B cell (primary cell): ENCODE results near the gene RSPRY1. TPM values are rescaled to one million over a fixed set of nuclear protein-coding genes. Genes with fewer than 3 reads are reported as not detected.

ENCODE experiments used
- ATAC-seq: fragments of 200-7000 bp; cut with Tn5 transposase; one replicate; pipeline ENCODE4 v1.10.0; 2021; ENCODE audit warnings: low read depth, mild to moderate bottlenecking, moderate number of reproducible peaks, moderate library complexity
- CTCF ChIA-PET: fragments of 350-600 bp; sonication (Branson Sonifier 250); formaldehyde crosslinking; loops from one replicate; lab custom pipeline; 2021; ENCODE audit warnings: antibody characterized with exemption, inconsistent platforms; lab: Charles Lee
- POLR2A ChIA-PET: fragments of 350-600 bp; sonication (Branson Sonifier 250); formaldehyde crosslinking; loops from one replicate; lab custom pipeline; 2021; ENCODE audit warnings: antibody characterized with exemption; lab: Charles Lee
- DNase-seq: peaks from one replicate; pipeline ENCODE4 v3.0.0; 2013
- H2AFZ ChIP-seq: 2 replicates; pipeline ENCODE4 v1.6.1; 2012; ENCODE audit warnings: mild to moderate bottlenecking, low read depth, low read length; ENCODE audit not compliant: insufficient read depth, poor library complexity, severe bottlenecking
- H3K27ac ChIP-seq, 2 donors: 1 replicate in 1 of 2; 2 replicates in 1 of 2; pipeline ENCODE4 v1.5.1; 2012 to 2013; ENCODE audit warnings: low read length in 2 of 2, mild to moderate bottlenecking in 2 of 2, moderate library complexity in 1 of 2
- H3K27me3 ChIP-seq, 4 experiments: fragments of 200-600 bp in 1 of 4; sonication (generic) in 1 of 4; replicated peaks in 1 of 4; 1 replicate in 2 of 4; 2 replicates in 2 of 4; pipeline versions ENCODE4 v1.6.1 to v1.7.0; 2013 to 2016; ENCODE audit warnings: low read length in 3 of 4, mild to moderate bottlenecking in 2 of 4, mixed read lengths in 1 of 4, moderate library complexity in 1 of 4; ENCODE audit not compliant: insufficient read depth in 4 of 4, control insufficient read depth in 3 of 4; ENCODE audit errors: control extremely low read depth in 1 of 4
- H3K36me3 ChIP-seq, 2 experiments: replicated peaks in 1 of 2; 1 replicate in 1 of 2; 2 replicates in 1 of 2; pipeline versions ENCODE4 v1.6.1 to v1.7.1; 2013; ENCODE audit warnings: low read length in 1 of 2; ENCODE audit not compliant: insufficient read depth in 2 of 2, control insufficient read depth in 1 of 2; ENCODE audit errors: control extremely low read depth in 1 of 2, extremely low read depth in 1 of 2
- H3K4me1 ChIP-seq, 2 donors: fragments of 200-600 bp in 1 of 2; sonication (generic) in 1 of 2; 1 replicate in 1 of 2; 2 replicates in 1 of 2; pipeline versions ENCODE4 v1.5.1 to v1.6.1; 2013 to 2017; ENCODE audit warnings: low read length in 2 of 2; ENCODE audit not compliant: control insufficient read depth in 2 of 2, insufficient read depth in 2 of 2
- H3K4me2 ChIP-seq: replicated peaks from 2 replicates; pipeline ENCODE3; 2012; ENCODE audit warnings: mild to moderate bottlenecking, low read depth, low read length; ENCODE audit not compliant: poor library complexity, severe bottlenecking
- H3K4me3 ChIP-seq, 5 experiments: fragments of 200-600 bp in 1 of 5; sonication (generic) in 1 of 5; 1 replicate in 3 of 5; 2 replicates in 2 of 5; pipeline versions ENCODE4 v1.5.1 to v1.7.0; 2011 to 2016; ENCODE audit warnings: low read length in 4 of 5, mild to moderate bottlenecking in 4 of 5, low read depth in 2 of 5, control low read depth in 1 of 5, moderate library complexity in 1 of 5; ENCODE audit not compliant: insufficient read depth in 1 of 5; ENCODE audit errors: control extremely low read depth in 1 of 5, extremely low read depth in 1 of 5
- H3K79me2 ChIP-seq: fragments of 200-600 bp; sonication (generic); one replicate; pipeline ENCODE4 v1.6.0; 2016; ENCODE audit warnings: low read length; ENCODE audit not compliant: control insufficient read depth, insufficient read depth
- H3K9ac ChIP-seq: fragments of 200-600 bp; sonication (generic); 2 replicates; pipeline ENCODE4 v1.6.1; 2017; ENCODE audit warnings: mild to moderate bottlenecking, low read length, moderate library complexity
- H3K9me3 ChIP-seq, 3 donors: one replicate each; pipeline versions ENCODE4 v1.6.1 to v1.7.1; 2013; ENCODE audit warnings: low read length in 2 of 3; ENCODE audit not compliant: control insufficient read depth in 2 of 3, insufficient read depth in 1 of 3; ENCODE audit errors: control extremely low read depth in 1 of 3
- H4K20me1 ChIP-seq: 2 replicates; pipeline ENCODE4 v1.6.0; 2012; ENCODE audit warnings: mild to moderate bottlenecking, low read length; ENCODE audit not compliant: insufficient read depth, control insufficient read depth, poor library complexity, severe bottlenecking
- H3K27ac Mint-ChIP-seq: one replicate; pipeline ENCODE4 v1.8.0; 2021; ENCODE audit warnings: mixed read lengths
- H3K27me3 Mint-ChIP-seq: one replicate; pipeline ENCODE4 v1.8.0; 2021; ENCODE audit warnings: mixed read lengths
- H3K4me1 Mint-ChIP-seq: one replicate; pipeline ENCODE4 v1.8.0; 2021; ENCODE audit warnings: mixed read lengths
- H3K4me3 Mint-ChIP-seq: one replicate; pipeline ENCODE4 v1.8.0; 2021; ENCODE audit warnings: mixed read lengths
- H3K9me3 Mint-ChIP-seq: one replicate; pipeline ENCODE4 v1.8.0; 2022; ENCODE audit warnings: mixed read lengths; ENCODE audit not compliant: insufficient read depth
- CTCF ChIP-seq: fragments of 200-600 bp; IDR thresholded peaks from one replicate; pipeline ENCODE4 v1.8.0; 2022; ENCODE audit warnings: antibody characterized with exemption, mild to moderate bottlenecking
- EZH2 ChIP-seq: IDR thresholded peaks from 2 replicates; pipeline ENCODE4 v1.6.1; 2012; ENCODE audit warnings: borderline replicate concordance, low read depth, mild to moderate bottlenecking, moderate library complexity, low read length; ENCODE audit not compliant: insufficient read depth, poor library complexity, severe bottlenecking
- WGBS: methylation state at CpG from one replicate; pipeline ENCODE4 v1.1.5; 2013; ENCODE audit warnings: missing lambda C conversion rate; ENCODE audit not compliant: insufficient coverage; 5-methylcytosine and 5-hydroxymethylcytosine counted together
- intact Hi-C: fragments of 100-400 bp; cut with micrococcal nuclease; formaldehyde crosslinking; loops from one replicate; pipeline ENCODE4 v1.10.0; 2022
- polyA plus RNA-seq: library from polyadenylated mRNA; depleted of rRNA; stranded (reverse); fragments of >200 nt; gene quantifications from 2 replicates; pipeline ENCODE4 v1.2.3, GENCODE V29; 2012
- total RNA-seq, 2 donors: library from RNA; stranded (reverse); fragments of 120-200 nt in 1 of 2; gene quantifications; 1 replicate in 1 of 2; 2 replicates in 1 of 2; pipeline versions ENCODE4 v1.2.3 to v1.2.4, GENCODE V29; 2013 to 2022

Gene RSPRY1
- total and polyA plus RNA-seq, 2 donors (not counting 1 experiment from before 2014, with no cell fraction given): 9.6 to 38.4 TPM

DNA sequence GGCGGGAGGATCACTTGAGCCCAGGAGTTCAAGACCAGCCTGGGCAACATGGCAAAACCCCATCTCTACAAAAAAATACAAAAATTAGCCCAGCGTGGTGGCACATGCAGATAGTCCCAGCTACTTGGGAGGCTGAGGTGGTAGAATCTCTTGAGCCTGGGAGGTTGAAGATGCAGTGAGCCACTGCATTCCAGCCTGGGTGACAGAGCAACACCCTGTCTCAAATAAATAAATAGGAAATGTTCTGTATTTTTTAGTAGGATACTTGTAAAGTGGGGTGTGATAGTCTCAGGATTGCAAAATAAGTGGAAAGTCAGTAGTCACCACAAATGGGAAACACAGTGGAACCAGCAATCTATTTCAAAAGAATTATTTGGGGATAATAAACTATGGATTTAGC, 4.0 kb downstream of the RSPRY1 start:
- Histone ChIP-seq H4K20me1 (peaks cover 15% of the 10 kb centered on the region), H3K4me2 (no peak overlapping the region), H3K4me3 (no peak overlapping the region), H3K9ac (no peak overlapping the region), H3K27me3 (no peaks in the 10 kb centered on the region), H3K4me1 (peaks cover 16 to 18% of the 10 kb centered on the region in 2 donors), H3K36me3 (peaks cover 0 to 3% of the 10 kb centered on the region in 2 experiments), H3K9me3 (no peaks in the 10 kb centered on the region), H2AFZ (no peak overlapping the region), H3K27ac (no peak overlapping the region), H3K79me2 (peaks cover 96% of the 10 kb centered on the region)
- no peak for DNase-seq
- no peak for ATAC-seq
- TF ChIP-seq EZH2 (no peak), CTCF (no peak)
- intact Hi-C loops: no loop called here
- ChIA-PET POLR2A (no interaction called here), CTCF (no interaction called here)
- no CpG with 5 or more reads among the region's 2 CpGs for WGBS
- H3K9me3 Mint-ChIP-seq: no peaks in the 10 kb centered on the region
- no peaks in the 10 kb centered on the region for H3K27me3 Mint-ChIP-seq
- no peak overlapping the region for H3K4me3 Mint-ChIP-seq
- H3K4me1 Mint-ChIP-seq: peaks cover 48% of the 10 kb centered on the region
- H3K27ac Mint-ChIP-seq: no peak overlapping the region

- no peaks in the 10 kb centered on the region for H3K9me3 ChIP-seq
- DNase-seq: no peak
- intact Hi-C loops: no loop called here
- POLR2A ChIA-PET: no interaction called here
- H2AFZ ChIP-seq: no peak overlapping the region
- CTCF ChIA-PET: no interaction called here
- Mint-ChIP-seq H3K4me1 (peaks cover 43% of the 10 kb centered on the region), H3K4me3 (no peak overlapping the region), H3K27ac (no peak overlapping the region), H3K27me3 (no peaks in the 10 kb centered on the region), H3K9me3 (no peaks in the 10 kb centered on the region)
- WGBS: no CpG with 5 or more reads among the region's 3 CpGs
- no peak overlapping the region for H3K9ac ChIP-seq
- H3K79me2 ChIP-seq: peaks cover 99% of the 10 kb centered on the region
- H3K4me1 ChIP-seq: peaks cover 14% of the 10 kb centered on the region in 2 donors
- TF ChIP-seq EZH2 (no peak), CTCF (no peak)
- no peak overlapping the region for H3K4me3 ChIP-seq
- ATAC-seq: no peak
- no peak overlapping the region for H3K27ac ChIP-seq
- peaks cover 16% of the 10 kb centered on the region for H4K20me1 ChIP-seq
- peaks cover 0 to 3% of the 10 kb centered on the region in 2 experiments for H3K36me3 ChIP-seq
- no peaks in the 10 kb centered on the region for H3K27me3 ChIP-seq
- H3K4me2 ChIP-seq: no peak overlapping the region
These were observed 5.0 kb downstream of the RSPRY1 start for GRCh38 chr16:57191056-57191571.
